ENCODE results near the gene CCDC71. TPM values are rescaled to one million over a fixed set of nuclear protein-coding genes. Genes with fewer than 3 reads are reported as not detected.

Gene CCDC71
- total RNA-seq, 1 donor from 2014 or later: 33.4 TPM

DNA sequence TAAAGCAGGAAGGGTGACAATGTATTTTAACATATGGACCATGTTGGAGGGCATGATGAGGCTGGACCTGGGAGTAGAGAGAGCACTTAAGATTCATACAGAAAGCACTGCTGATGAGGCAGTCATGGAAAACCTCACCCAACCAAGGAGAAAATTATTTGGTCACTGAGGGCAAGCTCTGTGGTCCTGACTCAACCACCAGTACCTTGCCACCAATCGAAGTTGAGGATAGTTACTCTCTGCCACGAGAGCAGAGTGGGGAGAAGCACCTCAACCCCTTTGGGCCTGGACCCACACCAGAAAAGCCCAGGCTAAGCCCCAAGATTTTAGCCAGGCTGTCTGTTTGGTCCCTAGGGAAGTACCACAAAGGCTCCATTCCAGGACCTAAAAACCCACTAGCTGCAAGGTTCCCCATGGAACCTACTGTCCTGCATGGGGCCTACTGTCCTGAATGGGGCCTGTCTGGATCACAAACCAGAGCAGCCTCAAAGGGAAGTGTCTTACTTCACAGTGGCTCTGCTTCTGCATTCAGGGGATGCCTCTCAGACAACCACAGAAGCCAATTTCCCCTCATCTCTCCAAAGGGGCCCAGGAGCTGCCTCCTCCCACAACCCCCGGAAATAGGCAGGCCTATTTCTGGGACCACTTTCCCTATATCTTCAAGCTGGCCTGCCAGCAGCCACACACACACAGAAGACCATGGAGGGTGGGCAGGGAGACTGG, 4.2 kb downstream of the CCDC71 start:
- no peak overlapping the region for H3K4me3 ChIP-seq (ENCODE audit: low read depth, low read length)
- TF ChIP-seq, protein P1, sequence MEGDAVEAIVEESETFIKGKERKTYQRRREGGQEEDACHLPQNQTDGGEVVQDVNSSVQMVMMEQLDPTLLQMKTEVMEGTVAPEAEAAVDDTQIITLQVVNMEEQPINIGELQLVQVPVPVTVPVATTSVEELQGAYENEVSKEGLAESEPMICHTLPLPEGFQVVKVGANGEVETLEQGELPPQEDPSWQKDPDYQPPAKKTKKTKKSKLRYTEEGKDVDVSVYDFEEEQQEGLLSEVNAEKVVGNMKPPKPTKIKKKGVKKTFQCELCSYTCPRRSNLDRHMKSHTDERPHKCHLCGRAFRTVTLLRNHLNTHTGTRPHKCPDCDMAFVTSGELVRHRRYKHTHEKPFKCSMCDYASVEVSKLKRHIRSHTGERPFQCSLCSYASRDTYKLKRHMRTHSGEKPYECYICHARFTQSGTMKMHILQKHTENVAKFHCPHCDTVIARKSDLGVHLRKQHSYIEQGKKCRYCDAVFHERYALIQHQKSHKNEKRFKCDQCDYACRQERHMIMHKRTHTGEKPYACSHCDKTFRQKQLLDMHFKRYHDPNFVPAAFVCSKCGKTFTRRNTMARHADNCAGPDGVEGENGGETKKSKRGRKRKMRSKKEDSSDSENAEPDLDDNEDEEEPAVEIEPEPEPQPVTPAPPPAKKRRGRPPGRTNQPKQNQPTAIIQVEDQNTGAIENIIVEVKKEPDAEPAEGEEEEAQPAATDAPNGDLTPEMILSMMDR (conservative IDR thresholded peaks at IDR 0.05; ENCODE audit: low read depth, low read length): no peak
- no peak for DNase-seq (ENCODE audit: low read depth)

DNA sequence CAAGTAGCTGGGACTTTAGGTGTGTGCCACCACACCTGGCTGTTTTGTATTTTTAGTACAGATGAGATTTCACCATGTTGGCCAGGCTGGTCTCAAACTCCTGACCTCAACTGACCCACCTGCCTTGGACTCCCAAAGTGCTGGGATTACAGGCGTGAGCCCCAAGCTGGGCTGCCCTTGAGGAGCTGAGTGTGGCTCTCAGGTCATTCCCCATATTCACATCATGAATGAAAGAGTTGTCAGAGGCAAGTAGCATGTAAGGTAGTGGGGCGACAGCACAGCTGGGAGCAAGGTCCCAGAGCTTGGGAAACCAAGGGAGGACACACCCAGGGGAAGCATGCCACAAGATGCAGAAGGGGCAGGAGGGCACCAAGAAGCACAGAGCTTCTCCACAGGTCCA, 4.9 kb downstream of the CCDC71 start:
- TF ChIP-seq, protein P1 (conservative IDR thresholded peaks at IDR 0.05; ENCODE audit: low read depth, low read length): no peak
- DNase-seq (ENCODE audit: low read depth): no peak
- H3K4me3 ChIP-seq (ENCODE audit: low read depth, low read length): no peak overlapping the region

DNA sequence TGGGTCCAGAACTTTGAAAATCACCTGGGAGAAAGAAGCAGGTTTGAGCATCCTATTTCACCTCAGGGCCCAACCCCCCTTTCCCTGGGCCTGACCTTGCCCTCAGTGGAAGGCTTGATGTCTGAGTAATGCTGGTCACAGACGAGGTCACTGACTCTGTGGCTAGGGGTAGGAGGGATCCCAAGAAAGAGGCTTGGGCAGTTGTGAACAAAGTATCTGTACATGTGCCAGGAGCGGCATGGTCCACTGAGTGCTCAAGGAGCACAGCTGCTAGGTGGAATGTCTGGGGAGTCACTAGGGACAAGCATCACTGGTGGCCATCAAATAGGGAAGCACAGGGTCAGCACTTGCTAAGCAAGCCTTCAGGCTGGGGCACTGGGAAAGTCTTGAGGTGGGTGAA, 7.3 kb downstream of the CCDC71 start:
- peak; percentile 63 for DNase-seq (ENCODE audit: low read depth)
- TF ChIP-seq, protein P1 (conservative IDR thresholded peaks at IDR 0.05; ENCODE audit: low read depth, low read length): no peak
- no peak overlapping the region for H3K4me3 ChIP-seq (ENCODE audit: low read depth, low read length)

DNA sequence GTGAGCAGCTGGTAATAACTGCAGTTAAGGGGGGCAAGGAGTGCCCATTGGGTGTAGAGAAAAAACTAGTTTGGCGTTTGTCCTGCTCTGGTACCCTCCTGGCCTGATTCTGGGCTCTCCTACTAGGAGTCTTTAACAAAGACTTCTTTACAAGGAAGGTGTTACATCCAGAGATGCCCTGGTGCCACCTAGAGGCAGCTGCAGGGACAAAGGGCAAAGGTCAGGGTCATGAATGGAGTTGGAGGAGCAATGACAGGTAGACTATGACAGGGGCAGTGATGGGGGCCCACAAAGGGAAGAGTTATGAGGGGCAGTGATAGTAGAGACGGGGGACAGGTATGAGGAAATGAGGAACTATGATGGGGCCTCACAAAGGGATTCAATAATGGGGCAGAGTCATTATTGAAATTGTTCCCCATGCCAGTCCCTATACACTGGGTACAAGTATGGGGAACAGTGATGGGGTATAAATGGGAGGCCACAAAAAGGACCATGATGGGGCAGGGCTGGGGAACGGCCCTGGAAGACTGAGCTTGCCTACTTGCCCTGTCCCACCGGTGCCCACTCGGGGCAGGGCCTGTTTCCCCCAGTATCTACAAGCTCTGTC, 7.9 kb downstream of the CCDC71 start:
- TF ChIP-seq, protein P1 (conservative IDR thresholded peaks at IDR 0.05; ENCODE audit: low read depth, low read length): peak; percentile 51
- no peak overlapping the region for H3K4me3 ChIP-seq (ENCODE audit: low read depth, low read length)
- no peak for DNase-seq (ENCODE audit: low read depth)

DNA sequence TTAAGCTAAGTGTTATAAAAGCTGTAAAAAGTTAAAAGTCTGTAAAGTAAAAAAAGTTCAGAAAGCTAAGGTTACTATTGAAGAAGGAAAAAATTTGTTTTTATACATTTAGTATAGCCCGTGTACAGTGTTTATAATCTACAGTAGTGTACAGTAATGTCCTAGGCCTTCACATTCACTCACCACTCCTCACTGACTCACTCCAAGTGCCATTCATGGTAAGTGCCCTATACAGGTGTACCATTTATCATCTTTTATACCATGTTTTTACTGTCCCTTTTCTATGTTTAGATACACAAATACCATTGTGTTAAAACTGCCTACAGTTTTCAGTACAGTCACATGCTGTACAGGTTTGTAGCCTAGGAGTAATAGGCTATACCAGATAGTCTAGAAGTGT, 8.8 kb downstream of the CCDC71 start:
- TF ChIP-seq, protein P1 (conservative IDR thresholded peaks at IDR 0.05; ENCODE audit: low read depth, low read length): no peak
- DNase-seq (ENCODE audit: low read depth): no peak
- H3K4me3 ChIP-seq (ENCODE audit: low read depth, low read length): no peak overlapping the region

DNA sequence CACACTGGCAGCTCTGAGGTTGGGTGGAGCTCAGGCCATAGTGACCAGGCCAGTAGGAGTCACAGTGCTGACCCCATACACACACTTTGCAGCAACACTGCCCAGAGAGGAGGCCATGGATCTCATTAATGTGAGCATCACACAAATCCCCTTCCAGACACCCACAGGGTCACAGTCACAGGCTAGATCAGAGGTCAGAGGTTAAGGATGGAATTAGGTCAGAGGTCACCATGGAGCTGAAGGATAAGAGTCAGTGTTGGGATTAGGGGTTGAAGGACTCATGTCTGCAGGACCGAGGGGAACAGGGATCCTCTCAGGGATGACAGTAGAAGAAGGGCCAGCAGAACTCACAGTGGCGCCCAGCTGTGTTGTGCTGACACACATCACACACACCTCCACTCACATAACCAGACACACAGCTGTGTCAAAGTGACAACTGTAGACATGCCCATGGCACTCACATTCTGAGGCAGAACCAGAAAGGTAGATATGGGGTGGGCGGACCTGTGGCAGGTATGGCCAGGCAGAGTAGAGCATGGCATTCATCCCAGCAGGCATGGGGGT, 12.7 kb downstream of the CCDC71 start:
- no peak overlapping the region for H3K4me3 ChIP-seq (ENCODE audit: low read depth, low read length)
- DNase-seq (ENCODE audit: low read depth): no peak
- TF ChIP-seq, protein P1 (conservative IDR thresholded peaks at IDR 0.05; ENCODE audit: low read depth, low read length): no peak

Data from epithelial cell of proximal tubule (primary cell).